Measurements from ENCODE around the gene TOP1.

- TF ChIP-seq POLR2A (IDR thresholded peaks at IDR 0.05; ENCODE audit: low read length) (no peak), GATA1 (IDR thresholded peaks at IDR 0.05; ENCODE audit: low read depth, low read length) (no peak)
Measured at GRCh38 chr20:41014561-41015088, 14.0 kb upstream of the TOP1 start.
